ENCODE measurements around the gene OR51F1. TPM values are rescaled to one million over a fixed set of nuclear protein-coding genes. Genes with fewer than 3 reads are reported as not detected.

Gene OR51F1
- total and polyA plus RNA-seq, 2 donors (not counting 3 experiments of a cell fraction or from before 2014, with no cell fraction given) = not detected

DNA sequence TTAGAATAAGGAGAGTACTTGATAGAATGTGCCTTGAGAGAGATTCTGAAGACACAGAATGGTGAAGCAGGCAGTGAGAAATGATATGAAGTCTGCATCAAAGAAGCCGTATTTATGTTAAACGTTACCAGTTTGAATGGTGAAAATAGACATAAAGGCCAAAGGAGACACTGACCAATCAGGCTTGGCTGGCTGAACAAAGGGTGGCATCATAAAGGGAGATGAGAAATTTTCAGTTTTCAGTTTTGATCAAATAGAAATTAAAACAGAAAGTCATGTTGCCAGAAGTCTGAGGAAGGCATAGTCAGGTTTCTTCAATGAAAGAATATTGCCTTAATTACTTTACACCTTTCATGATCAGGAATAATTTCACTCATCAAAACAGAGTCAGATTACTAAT lies 6.6 kb downstream of the OR51F1 start:
- DNase-seq (ENCODE audit: low read depth, low spot score) = no peak
- Histone ChIP-seq H3K4me3 (replicated peaks in 1 of 3; ENCODE audit: insufficient read depth in 1 of 3, low read depth in 1 of 3, low read length in 3 of 3) (no peak overlapping the region), H3K4me2 (ENCODE audit: insufficient read depth, low read length) (no peak overlapping the region), H4K20me1 (replicated peaks; ENCODE audit: control insufficient read depth, extremely low read depth, insufficient read depth, low read length) (no peaks in the 10 kb centered on the region), H3K27me3 (ENCODE audit: control insufficient read depth in 2 of 2, insufficient read depth in 2 of 2, low read length in 2 of 2) (no peaks in the 10 kb centered on the region), H3K4me1 (ENCODE audit: control insufficient read depth, extremely low read depth, insufficient read depth, low read length) (no peaks in the 10 kb centered on the region), H3K27ac (ENCODE audit: insufficient read depth, low read depth, low read length) (no peak overlapping the region), H3K9me1 (replicated peaks; ENCODE audit: control insufficient read depth, extremely low read depth, insufficient read depth, low read length) (no peaks in the 10 kb centered on the region), H3K9ac (replicated peaks; ENCODE audit: extremely low read depth, insufficient read depth, low read length) (no peak overlapping the region), H3K36me3 (ENCODE audit: control insufficient read depth in 2 of 2, extremely low read depth in 1 of 2, insufficient read depth in 2 of 2, low read length in 2 of 2) (no peaks in the 10 kb centered on the region), H3K9me3 (replicated peaks; ENCODE audit: control insufficient read depth, insufficient read depth, low read length) (no peaks in the 10 kb centered on the region), H2AFZ (ENCODE audit: low read depth, low read length) (no peak overlapping the region), H3K79me2 (ENCODE audit: control insufficient read depth, insufficient read depth, low read length) (no peaks in the 10 kb centered on the region)
- no TSS peak for BruUV-seq (replicated peaks)
- ChIA-PET CTCF (no interaction called here), POLR2A (no interaction called here)
- intact Hi-C loops (cut with micrococcal nuclease) = no loop called here
- TF ChIP-seq JUN (IDR thresholded peaks at IDR 0.05; ENCODE audit: borderline replicate concordance, insufficient read depth, insufficient read length, low read depth) = no peak
- TF ChIP-seq FOS (IDR thresholded peaks at IDR 0.05; ENCODE audit: borderline replicate concordance, insufficient read depth, low read length) = no peak
- no peak for TF ChIP-seq CTCF (IDR thresholded peaks at IDR 0.05; ENCODE audit: extremely low read depth in 1 of 2, insufficient read depth in 1 of 2, low read depth in 1 of 2, low read length in 2 of 2)
- TF ChIP-seq MYC (IDR thresholded peaks at IDR 0.05; ENCODE audit: low read depth, low read length) = no peak
- TF ChIP-seq GATA2 (IDR thresholded peaks at IDR 0.05; ENCODE audit: insufficient read depth, insufficient read length, low read depth, low read length) = no peak
- dilution Hi-C loops (cut with MboI; ENCODE audit: extremely low pct_ligation_motif_present, low sequenced_read_pairs) = no loop called here
- no peak for FAIRE-seq

DNA sequence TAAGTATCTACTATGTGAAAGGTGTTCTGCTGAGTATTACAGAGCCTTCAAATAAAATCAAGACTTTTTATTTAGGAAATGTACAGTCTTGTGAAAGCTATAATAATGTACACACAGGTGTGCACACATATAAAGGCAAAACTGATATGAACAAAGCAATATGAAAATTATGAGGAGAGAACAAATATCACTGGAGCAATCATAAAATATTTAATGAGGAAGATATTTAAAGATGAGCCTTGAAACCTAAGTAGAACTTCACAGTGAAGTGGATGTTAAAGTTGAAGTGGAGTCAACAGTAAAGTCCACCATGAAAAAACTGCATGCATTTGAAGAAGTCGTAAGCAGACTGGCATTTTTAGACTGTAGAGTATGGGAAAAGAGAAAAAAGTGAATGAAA lies 18.5 kb downstream of the OR51F1 start:
- CTCF ChIA-PET = no interaction called here
- Histone ChIP-seq H3K36me3 (ENCODE audit: control insufficient read depth in 2 of 2, extremely low read depth in 1 of 2, insufficient read depth in 2 of 2, low read length in 2 of 2) (no peaks in the 10 kb centered on the region), H4K20me1 (replicated peaks; ENCODE audit: control insufficient read depth, extremely low read depth, insufficient read depth, low read length) (no peaks in the 10 kb centered on the region), H3K27ac (ENCODE audit: insufficient read depth, low read depth, low read length) (no peak overlapping the region), H3K9me1 (replicated peaks; ENCODE audit: control insufficient read depth, extremely low read depth, insufficient read depth, low read length) (no peaks in the 10 kb centered on the region), H3K4me3 (replicated peaks in 1 of 3; ENCODE audit: insufficient read depth in 1 of 3, low read depth in 1 of 3, low read length in 3 of 3) (no peak overlapping the region), H2AFZ (ENCODE audit: low read depth, low read length) (no peak overlapping the region), H3K79me2 (ENCODE audit: control insufficient read depth, insufficient read depth, low read length) (no peaks in the 10 kb centered on the region), H3K27me3 (ENCODE audit: control insufficient read depth in 2 of 2, insufficient read depth in 2 of 2, low read length in 2 of 2) (no peaks in the 10 kb centered on the region), H3K4me2 (ENCODE audit: insufficient read depth, low read length) (no peak overlapping the region), H3K4me1 (ENCODE audit: control insufficient read depth, extremely low read depth, insufficient read depth, low read length) (no peaks in the 10 kb centered on the region), H3K9ac (replicated peaks; ENCODE audit: extremely low read depth, insufficient read depth, low read length) (no peak overlapping the region), H3K9me3 (replicated peaks; ENCODE audit: control insufficient read depth, insufficient read depth, low read length) (no peaks in the 10 kb centered on the region)
- intact Hi-C loops (cut with micrococcal nuclease) (no loop called here), dilution Hi-C loops (cut with MboI; ENCODE audit: extremely low pct_ligation_motif_present, low sequenced_read_pairs) (no loop called here)
- POLR2A ChIA-PET = no interaction called here
- FAIRE-seq (no peak), DNase-seq (ENCODE audit: low read depth, low spot score) (no peak)
- TF ChIP-seq GATA2 (IDR thresholded peaks at IDR 0.05; ENCODE audit: insufficient read depth, insufficient read length, low read depth, low read length) (no peak), MYC (IDR thresholded peaks at IDR 0.05; ENCODE audit: low read depth, low read length) (no peak), POLR2AphosphoS5 (IDR thresholded peaks at IDR 0.05; ENCODE audit: insufficient read depth, low read depth, low read length) (no peak), MAX (IDR thresholded peaks at IDR 0.05; ENCODE audit: insufficient read depth, insufficient read length) (no peak)
- no TSS peak for BruUV-seq (replicated peaks)

All from endothelial cell of umbilical vein (primary cell).